Nephron progenitor cell (in vitro differentiated cells): Measurements from ENCODE around the gene PTPRN.
A peak's percentile ranks its signal among the peaks of the same experiment; 100 is the strongest.

ENCODE experiments used
- DNase-seq: peaks from one replicate; pipeline ENCODE4 v3.0.0; 2021
- H3K27ac Mint-ChIP-seq: 2 replicates; pipeline ENCODE4 v1.8.0; 2021; ENCODE audit warnings: mild to moderate bottlenecking, moderate library complexity, mixed read lengths
- H3K27me3 Mint-ChIP-seq: 2 replicates; pipeline ENCODE4 v1.8.0; 2021; ENCODE audit warnings: mild to moderate bottlenecking, low read depth, mixed read lengths; ENCODE audit not compliant: poor library complexity
- H3K36me3 Mint-ChIP-seq: 2 replicates; pipeline ENCODE4 v1.8.0; 2021; ENCODE audit warnings: low read depth, mixed read lengths
- H3K4me1 Mint-ChIP-seq: 2 replicates; pipeline ENCODE4 v1.8.0; 2021; ENCODE audit warnings: mixed read lengths
- H3K4me3 Mint-ChIP-seq: 2 replicates; pipeline ENCODE4 v1.8.0; 2021; ENCODE audit warnings: mild to moderate bottlenecking, moderate library complexity, mixed read lengths
- H3K9me3 Mint-ChIP-seq: 2 replicates; pipeline ENCODE4 v1.8.0; 2021; ENCODE audit warnings: mild to moderate bottlenecking, moderate library complexity, mixed read lengths
- TF ChIP-seq, protein P1 (sequence below): fragments of 200-600 bp; sonication (generic); IDR thresholded peaks from 2 replicates; pipeline ENCODE4 v1.5.0; 2021; ENCODE audit warnings: antibody characterized with exemption

Gene PTPRN

DNA sequence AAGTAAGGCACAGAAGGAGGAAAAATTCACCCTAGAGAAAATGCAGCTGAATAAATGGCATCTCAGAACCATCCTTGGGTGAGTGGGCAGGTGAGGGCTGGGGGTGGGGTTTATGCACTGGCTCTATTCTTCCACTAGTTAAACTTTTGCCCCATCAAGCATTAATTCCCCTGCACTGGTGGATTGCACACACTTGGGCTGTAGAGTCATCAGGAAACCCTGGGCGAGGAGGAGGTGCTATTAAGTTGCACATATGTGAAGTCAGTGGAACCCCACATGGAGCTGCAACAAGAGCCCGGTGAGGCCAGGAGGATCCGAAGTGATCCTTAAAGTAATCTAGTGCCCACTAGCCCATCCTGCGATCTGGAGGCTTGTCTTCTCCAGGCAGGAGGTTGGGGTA is 36.8 kb downstream of the PTPRN start:
- Mint-ChIP-seq H3K4me3 (no peak overlapping the region), H3K27ac (no peak overlapping the region), H3K9me3 (no peaks in the 10 kb centered on the region), H3K4me1 (peaks cover 11% of the 10 kb centered on the region), H3K27me3 (peaks cover 40% of the 10 kb centered on the region), H3K36me3 (no peaks in the 10 kb centered on the region)
- TF ChIP-seq, protein P1, sequence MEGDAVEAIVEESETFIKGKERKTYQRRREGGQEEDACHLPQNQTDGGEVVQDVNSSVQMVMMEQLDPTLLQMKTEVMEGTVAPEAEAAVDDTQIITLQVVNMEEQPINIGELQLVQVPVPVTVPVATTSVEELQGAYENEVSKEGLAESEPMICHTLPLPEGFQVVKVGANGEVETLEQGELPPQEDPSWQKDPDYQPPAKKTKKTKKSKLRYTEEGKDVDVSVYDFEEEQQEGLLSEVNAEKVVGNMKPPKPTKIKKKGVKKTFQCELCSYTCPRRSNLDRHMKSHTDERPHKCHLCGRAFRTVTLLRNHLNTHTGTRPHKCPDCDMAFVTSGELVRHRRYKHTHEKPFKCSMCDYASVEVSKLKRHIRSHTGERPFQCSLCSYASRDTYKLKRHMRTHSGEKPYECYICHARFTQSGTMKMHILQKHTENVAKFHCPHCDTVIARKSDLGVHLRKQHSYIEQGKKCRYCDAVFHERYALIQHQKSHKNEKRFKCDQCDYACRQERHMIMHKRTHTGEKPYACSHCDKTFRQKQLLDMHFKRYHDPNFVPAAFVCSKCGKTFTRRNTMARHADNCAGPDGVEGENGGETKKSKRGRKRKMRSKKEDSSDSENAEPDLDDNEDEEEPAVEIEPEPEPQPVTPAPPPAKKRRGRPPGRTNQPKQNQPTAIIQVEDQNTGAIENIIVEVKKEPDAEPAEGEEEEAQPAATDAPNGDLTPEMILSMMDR, result no peak
- no peak for DNase-seq

DNA sequence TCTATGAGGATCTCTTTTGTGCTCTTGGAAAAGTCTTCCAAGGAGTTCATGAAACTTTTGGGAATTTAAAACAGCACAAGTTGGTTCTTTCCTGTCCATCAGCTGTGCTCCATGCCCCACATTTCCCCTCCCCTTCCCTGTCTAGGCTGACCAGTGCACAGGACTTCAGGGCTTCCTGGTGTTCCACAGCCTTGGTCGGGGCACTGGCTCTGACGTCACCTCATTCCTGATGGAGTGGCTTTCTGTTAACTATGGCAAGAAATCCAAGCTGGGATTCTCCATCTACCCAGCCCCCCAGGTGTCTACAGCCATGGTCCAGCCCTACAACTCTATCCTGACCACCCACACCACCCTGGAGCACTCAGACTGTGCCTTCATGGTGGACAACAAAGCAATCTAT is 38.2 kb downstream of the PTPRN start:
- Mint-ChIP-seq H3K4me1 (peaks cover 9% of the 10 kb centered on the region), H3K9me3 (no peaks in the 10 kb centered on the region), H3K27ac (no peak overlapping the region), H3K36me3 (no peaks in the 10 kb centered on the region), H3K4me3 (no peak overlapping the region), H3K27me3 (peaks cover 40% of the 10 kb centered on the region)
- no peak for DNase-seq
- TF ChIP-seq, protein P1, result no peak

DNA sequence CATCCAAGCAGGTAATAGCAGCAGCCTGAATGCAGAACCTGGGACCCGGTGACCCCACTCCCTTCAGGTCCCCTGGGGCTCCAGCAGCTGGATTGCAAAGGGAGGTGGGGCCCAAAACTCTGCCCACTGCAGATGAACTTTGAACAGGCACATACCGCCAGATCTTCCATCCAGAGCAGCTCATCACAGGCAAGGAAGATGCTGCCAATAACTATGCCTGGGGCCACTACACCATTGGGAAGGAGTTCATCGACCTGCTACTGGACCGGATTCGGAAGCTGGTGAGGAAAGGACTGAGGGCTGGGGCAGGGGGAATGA is 39.2 kb downstream of the PTPRN start:
- Mint-ChIP-seq H3K4me1 (peaks cover 9% of the 10 kb centered on the region), H3K27me3 (peaks cover 41% of the 10 kb centered on the region), H3K27ac (peak overlapping the region; percentile 59), H3K4me3 (no peak overlapping the region), H3K9me3 (no peaks in the 10 kb centered on the region), H3K36me3 (no peaks in the 10 kb centered on the region)
- TF ChIP-seq, protein P1, result no peak
- DNase-seq, result no peak

DNA sequence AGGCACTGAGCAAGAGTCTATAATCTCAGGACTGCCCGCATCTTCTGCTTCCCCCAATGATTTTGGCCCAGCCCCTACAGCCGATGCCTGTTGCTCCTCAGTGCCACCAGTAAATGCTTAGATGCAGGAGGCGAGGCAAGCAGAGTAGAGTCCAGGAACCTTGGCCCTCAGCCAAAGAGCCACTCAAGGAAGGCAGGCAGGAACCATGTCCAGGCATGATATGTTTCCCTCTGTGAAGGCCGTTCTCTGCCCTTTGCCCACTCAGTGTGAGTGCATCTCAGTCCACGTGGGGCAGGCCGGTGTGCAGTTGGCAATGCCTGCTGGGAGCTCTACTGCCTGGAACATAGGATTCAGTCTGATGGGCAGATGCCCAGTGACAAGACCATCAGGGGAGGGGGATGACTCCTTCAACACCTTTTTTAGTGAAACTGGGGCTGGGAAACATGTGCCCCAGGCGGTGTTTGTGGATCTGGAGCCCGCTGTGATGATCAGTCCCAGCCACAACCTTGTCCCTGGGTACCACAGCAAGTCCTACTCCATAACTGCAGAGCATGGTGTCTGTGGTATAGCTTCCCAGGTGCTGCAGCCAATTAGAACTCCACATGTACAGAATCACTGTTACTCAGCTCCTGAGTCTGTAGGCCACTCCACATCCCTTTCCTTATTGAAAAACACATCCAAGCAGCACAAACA is 39.7 kb downstream of the PTPRN start:
- Mint-ChIP-seq H3K9me3 (no peaks in the 10 kb centered on the region), H3K4me1 (peaks cover 3% of the 10 kb centered on the region), H3K4me3 (no peak overlapping the region), H3K36me3 (no peaks in the 10 kb centered on the region), H3K27ac (no peak overlapping the region), H3K27me3 (peaks cover 46% of the 10 kb centered on the region)
- TF ChIP-seq, protein P1, result no peak
- DNase-seq, result no peak

DNA sequence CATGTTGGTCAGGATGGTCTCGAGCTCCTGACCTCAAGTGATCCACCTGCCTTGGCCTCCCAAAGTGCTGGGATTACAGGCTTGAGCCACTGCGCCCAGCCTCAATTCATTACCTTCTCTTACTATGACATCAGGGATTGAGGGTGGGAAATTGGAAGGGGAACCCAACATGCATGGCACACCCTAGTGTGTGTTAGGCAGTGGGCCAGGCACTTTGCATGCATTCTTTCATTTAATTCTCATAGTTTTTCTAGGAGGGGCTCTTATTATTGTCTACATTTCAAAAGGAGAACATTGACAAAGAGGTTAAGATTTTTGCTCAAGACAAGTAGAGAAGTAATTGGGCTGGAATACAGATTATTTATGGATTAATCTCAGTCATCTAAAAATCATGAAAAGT is 40.9 kb downstream of the PTPRN start:
- TF ChIP-seq, protein P1, result no peak
- H3K4me3 Mint-ChIP-seq, result no peak overlapping the region
- DNase-seq, result no peak
- no peaks in the 10 kb centered on the region for H3K36me3 Mint-ChIP-seq
- no peaks in the 10 kb centered on the region for H3K9me3 Mint-ChIP-seq
- no peak overlapping the region for H3K27ac Mint-ChIP-seq
- H3K27me3 Mint-ChIP-seq, result peaks cover 54% of the 10 kb centered on the region
- no peaks in the 10 kb centered on the region for H3K4me1 Mint-ChIP-seq

DNA sequence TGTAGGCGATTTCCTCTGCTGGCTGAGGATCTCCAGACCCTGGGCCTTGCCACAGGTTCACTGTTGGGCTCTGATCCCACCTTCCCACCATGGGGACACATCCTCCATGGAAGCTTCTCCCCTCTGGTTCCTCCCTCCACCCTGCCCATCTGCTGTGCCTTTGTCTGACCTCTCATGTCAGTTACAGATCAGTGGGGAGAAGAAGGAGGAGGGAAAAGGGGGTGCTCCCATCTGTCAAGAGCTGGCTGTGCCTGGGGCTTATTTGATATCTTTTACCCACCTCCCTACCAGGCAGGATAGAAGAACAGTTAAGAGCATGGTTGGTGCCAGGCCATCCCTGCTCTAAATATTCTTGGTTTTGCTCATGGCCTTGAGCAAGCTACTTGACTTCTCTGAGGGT is 42.3 kb downstream of the PTPRN start:
- DNase-seq, result no peak
- H3K4me3 Mint-ChIP-seq, result no peak overlapping the region
- H3K27ac Mint-ChIP-seq, result no peak overlapping the region
- TF ChIP-seq, protein P1, result no peak
- H3K4me1 Mint-ChIP-seq, result no peaks in the 10 kb centered on the region
- peaks cover 57% of the 10 kb centered on the region for H3K27me3 Mint-ChIP-seq
- H3K9me3 Mint-ChIP-seq, result no peaks in the 10 kb centered on the region
- no peaks in the 10 kb centered on the region for H3K36me3 Mint-ChIP-seq
